GM12872 (cell line): ENCODE data around the gene GFM1.
A peak's percentile ranks its signal among the peaks of the same experiment; 100 is the strongest.

ENCODE experiments used
- CTCF ChIP-seq: IDR thresholded peaks from 3 replicates; pipeline ENCODE4 v1.5.1; 2011; ENCODE audit warnings: low read depth, mild to moderate bottlenecking, low read length, moderate library complexity; ENCODE audit not compliant: insufficient read depth

GFM1 gene

GRCh38 chr3:158644345-158644908 lies at the start of gene GFM1:
GFM1 (plus strand) TSS chr3:158644527; CDS start chr3:158644635, 108 bp downstream.
- TF ChIP-seq CTCF = peak; percentile 99

- no peak for TF ChIP-seq CTCF
Observed at GRCh38 chr3:158600787-158601186, 43.5 kb upstream of the GFM1 start.

GRCh38 chr3:158602227-158602626 lies 42.1 kb upstream of the GFM1 start:
- no peak for TF ChIP-seq CTCF

GRCh38 chr3:158617982-158618875 lies 26.1 kb upstream of the GFM1 start:
- TF ChIP-seq CTCF = no peak

- TF ChIP-seq CTCF = no peak
Observed at GRCh38 chr3:158625881-158626280, 18.4 kb upstream of the GFM1 start.

- TF ChIP-seq CTCF = no peak
Observed at GRCh38 chr3:158631981-158632380, 12.3 kb upstream of the GFM1 start.

GRCh38 chr3:158640646-158641045 lies 3.7 kb upstream of the GFM1 start:
- TF ChIP-seq CTCF = no peak
